ENCODE measurements around the gene STRN4. TPM values are rescaled to one million over a fixed set of nuclear protein-coding genes. Genes with fewer than 3 reads are reported as not detected.

STRN4 gene
- total RNA-seq, 1 experiment from 2014 or later = 143 TPM

DNA sequence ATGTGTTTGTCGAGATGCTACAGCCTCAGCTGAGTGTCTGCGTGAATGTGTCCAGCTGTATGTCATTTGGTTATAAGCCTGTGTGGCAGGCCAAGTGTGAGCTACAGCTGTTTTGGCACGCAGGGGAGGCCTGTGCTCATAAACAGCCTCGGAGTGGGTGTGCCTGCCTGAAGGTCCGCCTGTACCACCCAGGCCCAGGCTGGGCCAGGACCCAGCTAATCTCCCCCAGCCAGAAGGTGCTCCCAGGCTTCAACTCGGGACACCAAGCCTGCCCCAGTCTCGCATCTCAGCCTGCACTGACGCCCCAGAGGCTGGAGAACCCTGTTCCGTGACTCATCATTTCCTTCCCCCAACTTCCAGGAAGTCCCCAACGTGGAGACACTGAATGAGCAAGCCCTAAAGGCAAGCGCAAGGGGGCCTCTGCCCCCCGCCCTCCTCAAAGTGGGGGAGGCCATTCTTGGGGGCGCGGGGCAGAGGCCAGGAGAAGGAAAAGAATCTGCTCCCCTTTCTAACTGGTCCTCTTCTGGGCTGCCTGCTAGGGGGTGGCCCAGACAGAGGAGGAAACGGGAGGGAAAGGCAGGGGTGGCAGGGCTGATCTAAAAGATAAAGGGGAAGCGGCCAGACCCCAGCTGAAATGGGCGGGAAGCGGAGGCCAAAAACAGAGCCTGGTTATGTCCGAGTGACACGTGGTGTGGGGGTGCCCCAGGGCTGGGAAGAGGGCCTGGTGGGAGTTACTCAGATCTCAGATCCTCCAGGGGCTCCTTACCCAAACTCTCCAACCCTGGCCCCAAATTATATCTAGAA lies 40.2 kb upstream of the STRN4 start:
- H3K27me3 Mint-ChIP-seq (ENCODE audit: low read depth) = peaks cover 13% of the 10 kb centered on the region
- no peak for DNase-seq
- Histone ChIP-seq H3K18ac (ENCODE audit: insufficient read length, low read depth, low read length) (peak overlapping the region; percentile 2), H2AK5ac (ENCODE audit: insufficient read length, low read length) (no peak overlapping the region), H4K8ac (replicated peaks; ENCODE audit: insufficient read length, low read depth, low read length) (no peak overlapping the region), H3K14ac (ENCODE audit: insufficient read depth, low read length) (peak overlapping the region; percentile 57), H2AFZ (ENCODE audit: low read length) (no peak overlapping the region), H3K23ac (ENCODE audit: insufficient read length, low read depth, low read length) (no peak overlapping the region), H3K56ac (ENCODE audit: insufficient read length, low read depth, low read length) (no peak overlapping the region), H3K9ac (ENCODE audit: extremely low read depth, insufficient read length, low read length) (peak overlapping the region; percentile 82), H2BK5ac (ENCODE audit: insufficient read length, low read length) (no peak overlapping the region), H2BK20ac (ENCODE audit: low read depth, low read length, poor library complexity, severe bottlenecking) (no peak overlapping the region), H3K4me1 (ENCODE audit: insufficient read depth, low read length) (peaks cover 5% of the 10 kb centered on the region; the same call in 1 of the 2 replicates), H2BK15ac (ENCODE audit: low read depth, low read length) (no peak overlapping the region), H3K79me2 (ENCODE audit: insufficient read depth, low read length) (peaks cover 43% of the 10 kb centered on the region; the same call in 1 of the 2 replicates), H3K9me3 (ENCODE audit: control insufficient read depth, low read depth, low read length) (no peaks in the 10 kb centered on the region), H4K20me1 (ENCODE audit: control insufficient read depth, insufficient read depth, insufficient read length) (peaks cover 4% of the 10 kb centered on the region), H2BK12ac (ENCODE audit: insufficient read length, low read depth, low read length) (no peak overlapping the region), H3K23me2 (ENCODE audit: insufficient read length, low read depth, low read length, poor library complexity, severe bottlenecking) (peaks cover 23% of the 10 kb centered on the region), H4K91ac (ENCODE audit: insufficient read length, low read depth, low read length) (no peak overlapping the region), H3K27ac (ENCODE audit: insufficient read length, low read depth, low read length) (no peak overlapping the region), H2BK120ac (ENCODE audit: low read depth, low read length, poor library complexity, severe bottlenecking) (no peak overlapping the region), H4K5ac (ENCODE audit: insufficient read length, low read depth, low read length) (no peak overlapping the region), H3K27me3 (ENCODE audit: insufficient read depth, low read length) (no peaks in the 10 kb centered on the region; the same call in 1 of the 2 replicates), H3K4me2 (ENCODE audit: insufficient read depth, insufficient read length, low read length) (peak overlapping the region; percentile 96), H3K4ac (ENCODE audit: low read depth, low read length) (no peak overlapping the region), H3K79me1 (ENCODE audit: insufficient read depth, low read depth, low read length, poor library complexity, severe bottlenecking) (peaks cover 12% of the 10 kb centered on the region), H3T11ph (ENCODE audit: low read length) (no peak overlapping the region)
- WGBS (ENCODE audit: extremely low coverage, insufficient read length, low lambda C conversion rate) = no CpG with 5 or more reads among the region's 20 CpGs
- peak overlapping the region; percentile 97 to 100 for H3K4me3 Mint-ChIP-seq
- peak overlapping the region; percentile 98 to 99 (median 99) for H3K27ac Mint-ChIP-seq
- TF ChIP-seq, protein P1, sequence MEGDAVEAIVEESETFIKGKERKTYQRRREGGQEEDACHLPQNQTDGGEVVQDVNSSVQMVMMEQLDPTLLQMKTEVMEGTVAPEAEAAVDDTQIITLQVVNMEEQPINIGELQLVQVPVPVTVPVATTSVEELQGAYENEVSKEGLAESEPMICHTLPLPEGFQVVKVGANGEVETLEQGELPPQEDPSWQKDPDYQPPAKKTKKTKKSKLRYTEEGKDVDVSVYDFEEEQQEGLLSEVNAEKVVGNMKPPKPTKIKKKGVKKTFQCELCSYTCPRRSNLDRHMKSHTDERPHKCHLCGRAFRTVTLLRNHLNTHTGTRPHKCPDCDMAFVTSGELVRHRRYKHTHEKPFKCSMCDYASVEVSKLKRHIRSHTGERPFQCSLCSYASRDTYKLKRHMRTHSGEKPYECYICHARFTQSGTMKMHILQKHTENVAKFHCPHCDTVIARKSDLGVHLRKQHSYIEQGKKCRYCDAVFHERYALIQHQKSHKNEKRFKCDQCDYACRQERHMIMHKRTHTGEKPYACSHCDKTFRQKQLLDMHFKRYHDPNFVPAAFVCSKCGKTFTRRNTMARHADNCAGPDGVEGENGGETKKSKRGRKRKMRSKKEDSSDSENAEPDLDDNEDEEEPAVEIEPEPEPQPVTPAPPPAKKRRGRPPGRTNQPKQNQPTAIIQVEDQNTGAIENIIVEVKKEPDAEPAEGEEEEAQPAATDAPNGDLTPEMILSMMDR (conservative IDR thresholded peaks at IDR 0.05) = no peak
- peaks cover 26 to 44% of the 10 kb centered on the region in 2 experiments for H3K4me1 Mint-ChIP-seq
- H3K36me3 Mint-ChIP-seq (ENCODE audit: insufficient read depth in 1 of 3, low read depth in 3 of 3) = peaks cover 42 to 54% (median 48%) of the 10 kb centered on the region in 3 experiments
- no peaks in the 10 kb centered on the region; a peak in 1 of 5 replicates for H3K9me3 Mint-ChIP-seq
